ENCODE results near the gene KIF5C.

KIF5C gene

GRCh38 chr2:148989882-148990493 lies 115.0 kb downstream of the KIF5C start:
- peak in 1 of 2 donors; percentile 11 for DNase-seq (ENCODE audit: low read depth in 2 of 2)

GRCh38 chr2:148990968-148991367 lies 115.9 kb downstream of the KIF5C start:
- DNase-seq (ENCODE audit: low read depth in 2 of 2) = no peak

- no peak for DNase-seq (ENCODE audit: low read depth in 2 of 2)
These were observed 117.4 kb downstream of the KIF5C start for GRCh38 chr2:148992448-148992847.

DNA sequence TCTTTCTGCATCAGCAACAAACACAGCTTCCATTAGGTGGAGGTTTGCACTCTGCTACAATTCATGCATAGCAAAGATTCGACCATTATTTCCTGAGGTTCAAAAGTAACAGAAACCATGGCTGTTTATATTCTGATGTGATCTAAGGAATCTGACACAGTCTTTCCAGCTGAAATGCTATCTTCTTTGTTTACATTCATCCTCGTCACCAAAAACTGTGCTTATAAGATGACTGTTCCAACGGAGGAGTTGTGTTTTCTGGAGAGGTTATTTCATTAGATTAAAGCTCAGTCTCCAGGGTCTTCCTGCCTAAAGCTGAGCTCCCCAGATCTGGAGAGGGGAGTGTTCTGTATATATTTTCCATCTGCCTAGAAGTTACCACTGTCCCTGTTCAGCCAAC lies 118.3 kb downstream of the KIF5C start:
- DNase-seq (ENCODE audit: low read depth in 2 of 2) = no peak

DNA sequence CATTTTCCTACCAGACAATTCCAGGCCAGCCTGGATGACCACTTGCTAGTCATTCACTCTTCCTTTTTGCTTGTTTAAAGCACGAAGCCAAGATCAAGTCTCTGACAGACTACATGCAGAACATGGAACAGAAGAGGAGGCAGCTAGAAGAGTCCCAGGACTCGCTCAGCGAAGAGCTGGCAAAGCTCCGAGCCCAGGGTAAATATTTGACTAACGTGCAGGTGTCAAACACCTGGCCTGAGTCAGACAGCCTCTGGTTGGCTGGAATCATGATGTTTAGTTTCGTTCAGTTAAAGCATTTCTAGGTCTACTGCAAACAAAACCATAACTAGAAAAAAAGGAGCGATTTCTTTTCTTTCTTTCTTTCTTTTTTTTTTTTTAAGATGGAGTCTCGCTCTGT lies 119.3 kb downstream of the KIF5C start:
- no peak for DNase-seq (ENCODE audit: low read depth in 2 of 2)

GRCh38 chr2:148996805-148997204 lies 121.8 kb downstream of the KIF5C start:
- no peak for DNase-seq (ENCODE audit: low read depth in 2 of 2)

DNA sequence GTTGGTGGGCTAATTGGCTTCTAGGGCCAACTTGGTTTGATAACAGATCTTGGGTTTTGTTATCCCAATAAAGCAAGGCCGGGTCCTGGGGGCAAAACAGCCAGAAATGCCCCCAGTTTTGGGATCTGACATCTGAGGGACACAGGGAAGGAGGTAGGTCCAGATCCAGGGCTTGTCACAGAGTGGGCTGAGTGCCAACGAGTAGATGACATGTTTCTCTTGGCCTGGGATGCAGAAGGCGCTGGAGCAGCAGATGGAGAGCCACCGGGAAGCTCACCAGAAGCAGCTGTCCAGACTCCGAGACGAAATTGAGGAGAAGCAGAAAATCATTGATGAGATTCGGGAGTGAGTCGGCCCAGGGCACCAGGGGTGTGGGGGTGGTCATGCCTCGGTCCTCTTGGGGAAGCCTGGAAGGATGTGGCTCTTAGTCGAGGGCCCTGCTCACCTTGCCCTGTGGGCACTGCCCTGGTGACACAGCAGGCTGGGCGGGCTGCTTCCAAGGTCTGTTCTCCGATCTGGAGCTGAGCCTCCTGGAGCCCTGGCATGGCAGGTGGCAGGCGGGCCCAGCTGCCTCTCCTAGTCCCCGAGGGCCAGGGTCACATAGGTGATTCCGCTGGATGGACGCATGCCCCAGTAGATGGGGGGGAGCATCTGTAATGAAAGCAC lies 123.3 kb downstream of the KIF5C start:
- no peak for DNase-seq (ENCODE audit: low read depth in 2 of 2)

DNA sequence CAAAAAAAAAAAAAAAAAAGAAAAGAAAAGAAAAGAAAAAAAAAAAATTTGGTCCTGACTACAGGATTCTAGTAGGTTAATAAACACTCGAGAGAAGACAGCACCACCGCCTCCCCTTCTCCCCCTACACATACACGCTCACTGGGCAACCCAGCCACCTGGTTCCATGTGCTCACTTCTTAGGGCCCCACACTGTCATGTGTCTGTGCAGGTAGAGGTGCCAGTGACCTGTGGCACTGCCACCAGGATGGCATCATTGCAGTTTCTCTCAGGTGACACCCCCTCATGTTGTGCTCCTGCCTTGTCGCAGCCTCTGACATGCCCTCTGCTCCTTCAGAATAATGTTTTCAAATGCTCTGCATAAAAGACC lies 123.8 kb downstream of the KIF5C start:
- DNase-seq (ENCODE audit: low read depth in 2 of 2) = no peak

- no peak for DNase-seq (ENCODE audit: low read depth in 2 of 2)
These were observed 124.5 kb downstream of the KIF5C start for GRCh38 chr2:148999451-148999921.

- no peak for DNase-seq (ENCODE audit: low read depth in 2 of 2)
These were observed 125.3 kb downstream of the KIF5C start for GRCh38 chr2:149000158-149000938.

- DNase-seq (ENCODE audit: low read depth in 2 of 2) = no peak
These were observed 126.5 kb downstream of the KIF5C start for GRCh38 chr2:149001496-149001895.

GRCh38 chr2:149002378-149002890 lies 127.4 kb downstream of the KIF5C start:
- no peak for DNase-seq (ENCODE audit: low read depth in 2 of 2)

DNA sequence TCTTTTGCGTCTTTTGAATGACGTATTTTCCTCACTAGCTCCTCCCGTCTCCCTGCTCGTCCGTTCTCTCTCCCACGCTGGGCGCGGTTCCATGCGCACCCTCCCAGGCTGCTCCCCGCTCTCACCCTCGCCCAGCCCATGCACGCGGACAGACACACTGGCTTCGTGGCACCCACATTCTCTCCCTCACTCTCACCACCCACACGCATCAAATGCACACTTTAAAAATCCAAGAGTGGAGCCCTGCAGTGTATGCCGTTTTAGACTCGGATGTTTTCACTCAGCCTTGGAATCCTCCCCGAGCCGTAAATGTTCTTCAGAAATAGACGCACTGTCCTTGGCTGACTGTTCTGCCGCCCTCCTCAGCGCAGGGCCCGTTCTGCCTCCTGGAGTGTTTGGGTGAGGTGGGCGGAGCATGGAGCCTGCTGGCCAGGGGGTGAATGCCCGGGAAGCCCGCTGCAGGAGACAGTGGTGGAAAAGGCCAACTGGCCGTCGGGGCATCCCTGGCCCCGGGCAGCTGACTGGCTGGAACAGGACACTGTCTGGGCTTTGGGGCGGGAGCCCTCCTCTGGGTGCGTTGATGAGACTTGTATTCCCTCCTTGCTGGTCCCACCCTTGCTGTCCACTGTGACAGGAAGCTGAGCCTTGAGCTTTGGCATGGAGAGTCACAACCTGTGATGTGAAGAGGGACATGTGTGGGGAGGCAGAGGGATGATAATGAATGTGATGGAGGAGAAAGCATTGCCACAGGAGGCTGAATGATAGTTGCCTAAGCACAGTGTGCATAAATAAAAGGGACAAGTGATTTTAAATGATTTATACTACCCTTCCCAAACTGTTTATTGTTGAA lies 128.1 kb downstream of the KIF5C start:
- no peak for DNase-seq (ENCODE audit: low read depth in 2 of 2)

- DNase-seq (ENCODE audit: low read depth in 2 of 2) = no peak
These were observed 129.8 kb downstream of the KIF5C start for GRCh38 chr2:149004836-149005235.

DNA sequence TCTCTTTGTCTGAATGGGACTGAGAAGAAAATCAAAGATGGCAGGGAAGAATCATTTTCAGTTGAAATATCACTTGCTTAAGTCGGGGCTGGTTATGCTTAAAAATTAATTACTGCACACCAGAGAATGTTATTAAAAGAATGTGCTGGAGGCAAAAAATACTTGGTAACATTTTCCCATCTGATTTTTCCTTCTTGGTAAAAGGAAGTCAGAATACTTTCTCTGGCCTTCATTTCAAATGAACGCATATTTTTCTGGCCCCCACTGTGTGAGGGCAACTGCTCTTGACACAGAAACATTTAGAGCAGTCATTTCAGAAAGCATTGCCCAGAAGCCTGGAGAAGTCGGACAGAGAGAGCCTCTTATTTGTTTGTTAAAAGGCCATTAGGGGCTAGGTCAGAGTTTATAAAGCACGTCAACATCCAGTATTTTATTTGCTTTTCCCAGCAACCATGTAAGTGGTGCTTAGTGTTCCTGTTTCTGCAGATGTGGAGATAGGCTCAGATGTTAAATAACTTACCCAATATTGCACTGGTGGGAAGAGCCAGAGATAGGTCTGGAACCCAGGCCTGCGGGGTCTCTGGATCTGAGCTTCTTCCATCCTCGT lies 130.5 kb downstream of the KIF5C start:
- no peak for DNase-seq (ENCODE audit: low read depth in 2 of 2)

- DNase-seq (ENCODE audit: low read depth in 2 of 2) = no peak
These were observed 132.0 kb downstream of the KIF5C start for GRCh38 chr2:149006883-149007543.

- DNase-seq (ENCODE audit: low read depth in 2 of 2) = no peak
These were observed 133.4 kb downstream of the KIF5C start for GRCh38 chr2:149008381-149008780.

GRCh38 chr2:149009576-149010461 lies 134.8 kb downstream of the KIF5C start:
- DNase-seq (ENCODE audit: low read depth in 2 of 2) = no peak

DNA sequence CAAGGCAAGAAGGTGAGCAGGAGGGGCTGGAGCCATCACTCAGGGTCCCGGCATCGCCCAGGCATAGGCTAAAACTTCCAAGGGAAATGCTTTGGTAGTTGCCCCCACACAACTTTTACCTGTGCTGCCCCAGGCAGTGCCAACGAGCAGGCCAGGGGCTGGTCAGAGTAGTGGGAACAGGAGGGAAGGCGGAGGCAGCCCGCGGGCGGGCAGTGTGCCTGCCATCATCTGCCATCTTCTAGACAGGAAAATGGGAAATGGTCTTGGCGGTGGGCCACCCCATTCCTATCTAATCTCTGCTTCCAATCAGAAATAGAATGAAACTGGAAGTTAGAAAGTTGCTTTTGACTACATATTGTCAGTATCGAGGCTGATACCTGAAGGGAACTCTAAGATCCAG lies 137.5 kb downstream of the KIF5C start:
- DNase-seq (ENCODE audit: low read depth in 2 of 2) = no peak

- DNase-seq (ENCODE audit: low read depth in 2 of 2) = no peak
These were observed 140.5 kb downstream of the KIF5C start for GRCh38 chr2:149015501-149015900.
